ENCODE data around the gene DPF3. TPM values are rescaled to one million over a fixed set of nuclear protein-coding genes. Genes with fewer than 3 reads are reported as not detected.

The DPF3 gene
- total RNA-seq, 3 donors from 2014 or later (not counting 1 experiment from before 2014, with no cell fraction given): 1.4 to 1.8 (median 1.4) TPM

GRCh38 chr14:72766296-72766695 is 127.6 kb downstream of the DPF3 start:
- DNase-seq (no peak), ATAC-seq (no peak)
- intact Hi-C loops (cut with micrococcal nuclease): no loop called here
- no peaks in the 10 kb centered on the region for H3K4me1 ChIP-seq (ENCODE audit: control insufficient read depth, insufficient read depth, low read length)
- H3K36me3 Mint-ChIP-seq: peaks cover 17% of the 10 kb centered on the region
- H3K27me3 ChIP-seq (ENCODE audit: control insufficient read depth, insufficient read depth, low read length): no peaks in the 10 kb centered on the region
- no peaks in the 10 kb centered on the region for H3K27me3 Mint-ChIP-seq (ENCODE audit: low read depth in 2 of 2)
- no peak overlapping the region for H3K4me3 ChIP-seq (ENCODE audit: low read length)
- no peak for TF ChIP-seq CTCF (IDR thresholded peaks at IDR 0.05)
- peaks cover 2 to 5% of the 10 kb centered on the region in 2 donors for H3K9me3 Mint-ChIP-seq
- WGBS (ENCODE audit: insufficient coverage): 95% methylated on average over 3 of the region's 3 CpGs
- H3K4me1 Mint-ChIP-seq: no peaks in the 10 kb centered on the region
- no peaks in the 10 kb centered on the region for H3K9me3 ChIP-seq (ENCODE audit: control insufficient read depth, insufficient read depth, low read length)
- H3K27ac ChIP-seq (ENCODE audit: low read length): no peak overlapping the region
- no peak overlapping the region for H3K27ac Mint-ChIP-seq
- H3K4me3 Mint-ChIP-seq: no peak overlapping the region
- H3K36me3 ChIP-seq (ENCODE audit: control insufficient read depth, insufficient read depth, low read length): no peaks in the 10 kb centered on the region

- Mint-ChIP-seq H3K4me1 (no peaks in the 10 kb centered on the region), H3K9me3 (peaks cover 11 to 19% of the 10 kb centered on the region in 2 donors), H3K4me3 (no peak overlapping the region), H3K27ac (no peak overlapping the region), H3K27me3 (ENCODE audit: low read depth in 2 of 2) (no peaks in the 10 kb centered on the region), H3K36me3 (peaks cover 35% of the 10 kb centered on the region)
- DNase-seq (no peak), ATAC-seq (no peak)
- no peak overlapping the region for H3K4me3 ChIP-seq (ENCODE audit: low read length)
- H3K27ac ChIP-seq (ENCODE audit: low read length): no peak overlapping the region
- intact Hi-C loops (cut with micrococcal nuclease): no loop called here
- H3K27me3 ChIP-seq (ENCODE audit: control insufficient read depth, insufficient read depth, low read length): no peaks in the 10 kb centered on the region
- peaks cover 10% of the 10 kb centered on the region for H3K9me3 ChIP-seq (ENCODE audit: control insufficient read depth, insufficient read depth, low read length)
- 86% methylated on average over 1 of the region's 1 CpG for WGBS (ENCODE audit: insufficient coverage)
- H3K4me1 ChIP-seq (ENCODE audit: control insufficient read depth, insufficient read depth, low read length): no peaks in the 10 kb centered on the region
- no peaks in the 10 kb centered on the region for H3K36me3 ChIP-seq (ENCODE audit: control insufficient read depth, insufficient read depth, low read length)
- TF ChIP-seq CTCF (IDR thresholded peaks at IDR 0.05): no peak
Measured at GRCh38 chr14:72763892-72764291, 130.0 kb downstream of the DPF3 start.

GRCh38 chr14:72759670-72760069 is 134.2 kb downstream of the DPF3 start:
- no peak overlapping the region for H3K27ac ChIP-seq (ENCODE audit: low read length)
- Mint-ChIP-seq H3K27ac (no peak overlapping the region), H3K4me1 (no peaks in the 10 kb centered on the region), H3K9me3 (peaks cover 16 to 24% of the 10 kb centered on the region in 2 donors), H3K27me3 (ENCODE audit: low read depth in 2 of 2) (peaks cover 0 to 3% of the 10 kb centered on the region in 2 donors), H3K4me3 (no peak overlapping the region), H3K36me3 (peaks cover 34% of the 10 kb centered on the region)
- no peak for TF ChIP-seq CTCF (IDR thresholded peaks at IDR 0.05)
- H3K4me1 ChIP-seq (ENCODE audit: control insufficient read depth, insufficient read depth, low read length): no peaks in the 10 kb centered on the region
- DNase-seq: no peak
- peaks cover 15% of the 10 kb centered on the region for H3K9me3 ChIP-seq (ENCODE audit: control insufficient read depth, insufficient read depth, low read length)
- H3K27me3 ChIP-seq (ENCODE audit: control insufficient read depth, insufficient read depth, low read length): no peaks in the 10 kb centered on the region
- intact Hi-C loops (cut with micrococcal nuclease): no loop called here
- H3K36me3 ChIP-seq (ENCODE audit: control insufficient read depth, insufficient read depth, low read length): no peaks in the 10 kb centered on the region
- H3K4me3 ChIP-seq (ENCODE audit: low read length): no peak overlapping the region
- ATAC-seq: no peak

- intact Hi-C loops (cut with micrococcal nuclease): no loop called here
Measured at GRCh38 chr14:72758993-72759392, 134.9 kb downstream of the DPF3 start.

More at GRCh38 chr14:72758993-72759392, 134.9 kb downstream of the DPF3 start:
- peaks cover 0 to 3% of the 10 kb centered on the region in 2 donors for H3K27me3 Mint-ChIP-seq (ENCODE audit: low read depth in 2 of 2)
- no peak overlapping the region for H3K27ac Mint-ChIP-seq
- no peaks in the 10 kb centered on the region for H3K27me3 ChIP-seq (ENCODE audit: control insufficient read depth, insufficient read depth, low read length)
- peaks cover 15% of the 10 kb centered on the region for H3K9me3 ChIP-seq (ENCODE audit: control insufficient read depth, insufficient read depth, low read length)
- no peak overlapping the region for H3K27ac ChIP-seq (ENCODE audit: low read length)
- H3K9me3 Mint-ChIP-seq: peaks cover 16 to 24% of the 10 kb centered on the region in 2 donors
- no peak for TF ChIP-seq CTCF (IDR thresholded peaks at IDR 0.05)
- no peak overlapping the region for H3K4me3 Mint-ChIP-seq
- no peak for ATAC-seq
- H3K36me3 ChIP-seq (ENCODE audit: control insufficient read depth, insufficient read depth, low read length): no peaks in the 10 kb centered on the region
- H3K4me1 ChIP-seq (ENCODE audit: control insufficient read depth, insufficient read depth, low read length): no peaks in the 10 kb centered on the region
- no peak overlapping the region for H3K4me3 ChIP-seq (ENCODE audit: low read length)
- H3K4me1 Mint-ChIP-seq: no peaks in the 10 kb centered on the region
- DNase-seq: no peak
- peaks cover 34% of the 10 kb centered on the region for H3K36me3 Mint-ChIP-seq
